ENCODE results near the gene NR1H3. TPM values are rescaled to one million over a fixed set of nuclear protein-coding genes. Genes with fewer than 3 reads are reported as not detected.
"Not testable (repeated sequence)": the region's sequence is repeated elsewhere in the genome, so short reads cannot be mapped to it uniquely, and the experiment has no call there.

Gene NR1H3
- total RNA-seq, 1 donor from 2014 or later = 3.8 TPM

- H3K27me3 ChIP-seq (ENCODE audit: control insufficient read depth, insufficient read depth, low read length) = no peaks in the 10 kb centered on the region
- peak; percentile 4 for DNase-seq (ENCODE audit: low read depth)
- no peak overlapping the region for H3K4me3 ChIP-seq (ENCODE audit: low read depth, low read length)
- TF ChIP-seq CTCF (IDR thresholded peaks at IDR 0.05; ENCODE audit: insufficient read depth, low read length, poor library complexity, severe bottlenecking) = no peak
- no peaks in the 10 kb centered on the region for H3K36me3 ChIP-seq (ENCODE audit: control insufficient read depth, insufficient read depth, low read length)
These were observed 48.1 kb downstream of the NR1H3 start for GRCh38 chr11:47305734-47306483.

- no peak overlapping the region for H3K4me3 ChIP-seq (ENCODE audit: low read depth, low read length)
- no peak for DNase-seq (ENCODE audit: low read depth)
- no peak for TF ChIP-seq CTCF (IDR thresholded peaks at IDR 0.05; ENCODE audit: insufficient read depth, low read length, poor library complexity, severe bottlenecking)
- no peaks in the 10 kb centered on the region for H3K27me3 ChIP-seq (ENCODE audit: control insufficient read depth, insufficient read depth, low read length)
- no peaks in the 10 kb centered on the region for H3K36me3 ChIP-seq (ENCODE audit: control insufficient read depth, insufficient read depth, low read length)
These were observed 48.7 kb downstream of the NR1H3 start for GRCh38 chr11:47306484-47306844.

GRCh38 chr11:47308050-47308823, 50.4 kb downstream of the NR1H3 start:
- Histone ChIP-seq H3K4me3 (ENCODE audit: low read depth, low read length) (no peak overlapping the region), H3K27me3 (ENCODE audit: control insufficient read depth, insufficient read depth, low read length) (no peaks in the 10 kb centered on the region), H3K36me3 (ENCODE audit: control insufficient read depth, insufficient read depth, low read length) (no peaks in the 10 kb centered on the region)
- no peak for TF ChIP-seq CTCF (IDR thresholded peaks at IDR 0.05; ENCODE audit: insufficient read depth, low read length, poor library complexity, severe bottlenecking)
- no peak for DNase-seq (ENCODE audit: low read depth)

GRCh38 chr11:47314992-47315391, 57.2 kb downstream of the NR1H3 start:
- Histone ChIP-seq H3K27me3 (ENCODE audit: control insufficient read depth, insufficient read depth, low read length) (no peaks in the 10 kb centered on the region), H3K4me3 (ENCODE audit: low read depth, low read length) (no peak overlapping the region), H3K36me3 (ENCODE audit: control insufficient read depth, insufficient read depth, low read length) (no peaks in the 10 kb centered on the region)
- no peak for DNase-seq (ENCODE audit: low read depth)
- TF ChIP-seq CTCF (IDR thresholded peaks at IDR 0.05; ENCODE audit: insufficient read depth, low read length, poor library complexity, severe bottlenecking) = no peak

GRCh38 chr11:47316501-47316900, 58.7 kb downstream of the NR1H3 start:
- H3K36me3 ChIP-seq (ENCODE audit: control insufficient read depth, insufficient read depth, low read length); H3K27me3 ChIP-seq (ENCODE audit: control insufficient read depth, insufficient read depth, low read length); H3K4me3 ChIP-seq (ENCODE audit: low read depth, low read length); DNase-seq (ENCODE audit: low read depth): not testable (repeated sequence)

GRCh38 chr11:47317064-47317828, 59.5 kb downstream of the NR1H3 start:
- Histone ChIP-seq H3K36me3 (ENCODE audit: control insufficient read depth, insufficient read depth, low read length) (no peaks in the 10 kb centered on the region), H3K4me3 (ENCODE audit: low read depth, low read length) (no peak overlapping the region), H3K27me3 (ENCODE audit: control insufficient read depth, insufficient read depth, low read length) (no peaks in the 10 kb centered on the region)
- no peak for TF ChIP-seq CTCF (IDR thresholded peaks at IDR 0.05; ENCODE audit: insufficient read depth, low read length, poor library complexity, severe bottlenecking)
- no peak for DNase-seq (ENCODE audit: low read depth)

Data from kidney epithelial cell (primary cell).